Fibroblast of skin of right biceps (primary cell): Measurements from ENCODE around the gene GPM6B.

Source experiments
- DNase-seq: peaks from one replicate; pipeline ENCODE4 v3.0.0-alpha.2; 2013

Gene GPM6B

DNA sequence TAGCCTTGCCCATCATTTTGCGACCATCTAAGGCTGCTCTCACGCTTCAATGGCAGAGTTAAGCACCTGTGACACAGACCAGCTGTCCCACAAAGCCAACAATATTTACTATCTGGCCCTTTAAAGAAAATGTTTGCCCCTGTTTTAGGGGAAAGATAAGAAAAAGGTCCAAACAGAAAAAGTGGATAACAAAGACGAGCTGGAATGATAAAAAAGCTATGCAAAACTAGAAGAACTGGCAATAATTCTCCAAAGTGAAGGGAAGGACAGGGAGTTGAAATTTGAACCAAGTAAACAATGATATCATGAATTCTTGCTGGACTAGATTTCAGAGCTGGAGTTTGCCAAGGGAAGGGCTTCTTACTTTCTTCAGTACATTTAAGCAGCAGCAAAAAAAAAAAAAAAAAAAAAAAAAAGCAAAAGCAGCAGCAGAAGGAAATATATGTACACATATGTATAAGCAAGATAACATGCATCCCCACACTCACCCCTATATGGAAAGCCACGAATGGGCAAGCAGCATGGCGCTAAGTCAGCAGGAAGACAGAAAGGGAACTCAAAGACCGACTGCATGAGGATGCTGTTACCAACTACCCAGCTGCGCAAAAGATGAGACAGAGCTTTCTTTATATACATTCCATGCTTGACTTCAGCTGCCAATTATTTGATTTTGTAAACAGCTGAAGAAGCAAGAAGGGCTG lies 94.9 kb downstream of the GPM6B start:
- no peak for DNase-seq

GRCh38 chrX:13721371-13721770 lies 95.5 kb downstream of the GPM6B start:
- DNase-seq, result no peak
